ENCODE results near the gene MYO6. TPM values are rescaled to one million over a fixed set of nuclear protein-coding genes. Genes with fewer than 3 reads are reported as not detected.

MYO6 gene
- total and polyA plus RNA-seq, 2 of the 8 experiments (the other 6 are each of a cell fraction or from before 2014, with no cell fraction given): 8.3 to 21.9 TPM

DNA sequence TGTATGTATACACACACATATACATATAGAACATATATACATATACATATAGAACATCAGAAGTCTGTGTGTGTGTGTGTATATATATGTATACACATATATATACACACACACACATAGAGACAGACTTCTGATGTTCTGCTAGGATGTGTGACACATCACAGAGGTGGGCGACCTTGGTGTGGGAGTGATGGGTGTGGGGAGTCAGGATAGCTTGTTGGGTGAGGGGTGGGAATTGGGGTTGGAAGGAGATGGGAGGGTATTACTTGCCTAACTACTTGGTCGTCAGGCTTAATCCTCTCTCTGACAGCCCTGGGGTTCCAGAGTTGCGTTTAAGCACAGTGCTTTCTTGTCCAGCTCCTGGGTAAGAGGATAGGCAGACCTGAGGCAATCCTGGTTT is 8.3 kb downstream of the MYO6 start:
- Histone ChIP-seq H3K4me1 (replicated peaks in 1 of 4; ENCODE audit: control insufficient read depth in 3 of 4, insufficient read depth in 4 of 4, low read length in 3 of 4) (no peaks in the 10 kb centered on the region), H2BK15ac (ENCODE audit: low read length) (no peak overlapping the region), H3K4me2 (ENCODE audit: insufficient read depth in 1 of 2, low read depth in 2 of 2, low read length in 2 of 2) (no peak overlapping the region), H4K20me1 (replicated peaks in 1 of 2; ENCODE audit: control insufficient read depth in 1 of 2, insufficient read depth in 2 of 2, low read length in 2 of 2) (peaks cover 0 to 3% of the 10 kb centered on the region in 2 experiments), H3K9ac (replicated peaks in 1 of 4; ENCODE audit: extremely low read depth in 1 of 4, low read depth in 3 of 4, low read length in 3 of 4) (no peak overlapping the region), H2BK5ac (ENCODE audit: low read depth, low read length) (no peak overlapping the region), H2BK12ac (ENCODE audit: low read depth, low read length) (no peak overlapping the region), H3K27me3 (replicated peaks in 1 of 4; ENCODE audit: control insufficient read depth in 3 of 4, extremely low read depth in 1 of 4, insufficient read depth in 3 of 4, low read length in 3 of 4) (no peaks in the 10 kb centered on the region), H3K18ac (ENCODE audit: extremely low read depth, low read length) (no peak overlapping the region), H2AK5ac (ENCODE audit: low read depth, low read length) (no peak overlapping the region), H3K27ac (ENCODE audit: low read depth, low read length) (no peak overlapping the region), H2AFZ (ENCODE audit: low read length) (no peak overlapping the region), H2BK20ac (ENCODE audit: low read length) (no peak overlapping the region), H3K79me2 (ENCODE audit: control insufficient read depth in 1 of 2, insufficient read depth in 2 of 2, low read length in 2 of 2) (0 out of 4 replicates have a peak, but pooled peaks cover 0 to 6% of the 10 kb centered on the region in 2 experiments), H3K36me3 (ENCODE audit: control insufficient read depth in 2 of 4, insufficient read depth in 4 of 4, low read length in 3 of 4) (no peaks in the 10 kb centered on the region; a peak in 1 of 8 replicates), H3K56ac (replicated peaks; ENCODE audit: insufficient read length, low read depth, low read length) (no peak overlapping the region), H3K14ac (ENCODE audit: insufficient read length) (no peak overlapping the region), H4K5ac (ENCODE audit: insufficient read length, low read depth, low read length) (no peak overlapping the region), H3K4ac (replicated peaks; ENCODE audit: insufficient read length, low read depth, low read length) (no peak overlapping the region), H3K4me3 (ENCODE audit: extremely low read depth in 1 of 4, insufficient read depth in 2 of 4, low read depth in 3 of 4, low read length in 4 of 4) (no peak overlapping the region), H3K9me3 (ENCODE audit: insufficient read depth in 2 of 2, low read depth in 1 of 2, low read length in 1 of 2) (no peaks in the 10 kb centered on the region), H3K79me1 (ENCODE audit: low read depth, low read length) (no peaks in the 10 kb centered on the region; the same call in 1 of the 2 replicates), H3K23me2 (ENCODE audit: low read depth, low read length) (no peaks in the 10 kb centered on the region), H4K8ac (ENCODE audit: extremely low read depth, insufficient read depth, low read length) (no peak overlapping the region), H4K91ac (replicated peaks; ENCODE audit: insufficient read length, low read length) (no peak overlapping the region), H3K23ac (ENCODE audit: insufficient read length) (no peak overlapping the region), H2BK120ac (replicated peaks; ENCODE audit: low read depth, low read length) (no peak overlapping the region)
- WGBS, 2 experiments (ENCODE audit: extremely low coverage in 1 of 2, insufficient coverage in 1 of 2, insufficient read length in 1 of 2, insufficient replicate concordance in 2 of 2, low coverage in 1 of 2, low lambda C conversion rate in 2 of 2, missing lambda C conversion rate in 1 of 2): 90% methylated on average over 3 of the region's 3 CpGs; no CpG with 5 or more reads in 1 of the 2 experiments
- TF ChIP-seq POU5F1 (IDR thresholded peaks at IDR 0.05; ENCODE audit: low read depth, low read length): no peak
- TF ChIP-seq TAF1 (IDR thresholded peaks at IDR 0.05; ENCODE audit: low read depth, low read length): no peak
- TF ChIP-seq SIX5 (IDR thresholded peaks at IDR 0.05; ENCODE audit: low read depth, low read length): no peak
- TF ChIP-seq HDAC2 (IDR thresholded peaks at IDR 0.05; ENCODE audit: borderline replicate concordance in 1 of 2, low read depth in 2 of 2, low read length in 2 of 2): no peak
- POLR2A ChIA-PET (ENCODE audit: partially characterized antibody): interaction anchor here (1.1 kb wide), 1 partner anchor 8 kb away, joined by 4 read pairs; the partner anchor contains the start of gene MYO6
- CTCF ChIA-PET (ENCODE audit: partially characterized antibody): no interaction called here
- FAIRE-seq (no peak), DNase-seq (ENCODE audit: low read depth in 1 of 2, low spot score in 2 of 2) (no peak)

All from H1 (cell line).